ENCODE data around the gene MYOC. TPM values are rescaled to one million over a fixed set of nuclear protein-coding genes. Genes with fewer than 3 reads are reported as not detected.
A peak's percentile ranks its signal among the peaks of the same experiment; 100 is the strongest.
"Not testable (repeated sequence)": the region's sequence is repeated elsewhere in the genome, so short reads cannot be mapped to it uniquely, and the experiment has no call there.

MYOC gene
- total and polyA plus RNA-seq, 8 donors, result 0.19 to 2.3 (median 0.48) TPM; not detected in 2

DNA sequence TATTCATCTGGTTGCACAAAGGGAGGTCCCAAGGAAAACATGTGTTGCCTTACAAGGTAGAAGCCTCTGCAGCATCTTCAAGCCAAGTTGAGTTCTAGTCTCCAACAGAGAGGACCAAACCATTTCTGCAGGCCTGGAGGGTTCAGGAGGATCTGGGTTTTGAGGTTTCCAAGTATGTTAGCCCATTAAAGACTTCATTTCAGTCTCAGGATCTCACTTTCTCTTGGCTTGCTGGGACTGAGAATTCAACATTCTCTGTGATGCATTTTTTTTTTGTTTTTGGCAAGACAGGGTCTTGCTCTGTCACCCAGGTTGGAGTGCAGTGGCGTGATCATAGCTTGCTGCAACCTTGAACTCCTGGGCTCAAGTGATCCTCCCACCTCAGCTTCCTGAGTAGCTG lies 39.2 kb downstream of the MYOC start:
- Histone ChIP-seq H3K27ac (no peak overlapping the region), H3K27me3 (no peaks in the 10 kb centered on the region), H3K4me3 (no peak overlapping the region), H3K4me1 (no peaks in the 10 kb centered on the region), H3K36me3 (no peaks in the 10 kb centered on the region), H3K9me3 (no peaks in the 10 kb centered on the region)
- DNase-seq (no peak), FAIRE-seq (no peak), ATAC-seq (no peak)
- TF ChIP-seq, protein P1, sequence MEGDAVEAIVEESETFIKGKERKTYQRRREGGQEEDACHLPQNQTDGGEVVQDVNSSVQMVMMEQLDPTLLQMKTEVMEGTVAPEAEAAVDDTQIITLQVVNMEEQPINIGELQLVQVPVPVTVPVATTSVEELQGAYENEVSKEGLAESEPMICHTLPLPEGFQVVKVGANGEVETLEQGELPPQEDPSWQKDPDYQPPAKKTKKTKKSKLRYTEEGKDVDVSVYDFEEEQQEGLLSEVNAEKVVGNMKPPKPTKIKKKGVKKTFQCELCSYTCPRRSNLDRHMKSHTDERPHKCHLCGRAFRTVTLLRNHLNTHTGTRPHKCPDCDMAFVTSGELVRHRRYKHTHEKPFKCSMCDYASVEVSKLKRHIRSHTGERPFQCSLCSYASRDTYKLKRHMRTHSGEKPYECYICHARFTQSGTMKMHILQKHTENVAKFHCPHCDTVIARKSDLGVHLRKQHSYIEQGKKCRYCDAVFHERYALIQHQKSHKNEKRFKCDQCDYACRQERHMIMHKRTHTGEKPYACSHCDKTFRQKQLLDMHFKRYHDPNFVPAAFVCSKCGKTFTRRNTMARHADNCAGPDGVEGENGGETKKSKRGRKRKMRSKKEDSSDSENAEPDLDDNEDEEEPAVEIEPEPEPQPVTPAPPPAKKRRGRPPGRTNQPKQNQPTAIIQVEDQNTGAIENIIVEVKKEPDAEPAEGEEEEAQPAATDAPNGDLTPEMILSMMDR (IDR thresholded peaks at IDR 0.05), result no peak
- WGBS, 2 donors, result 91 to 100% methylated on average over 1 of the region's 1 CpG
- intact Hi-C loops (cut with DNase I), result no loop called here

DNA sequence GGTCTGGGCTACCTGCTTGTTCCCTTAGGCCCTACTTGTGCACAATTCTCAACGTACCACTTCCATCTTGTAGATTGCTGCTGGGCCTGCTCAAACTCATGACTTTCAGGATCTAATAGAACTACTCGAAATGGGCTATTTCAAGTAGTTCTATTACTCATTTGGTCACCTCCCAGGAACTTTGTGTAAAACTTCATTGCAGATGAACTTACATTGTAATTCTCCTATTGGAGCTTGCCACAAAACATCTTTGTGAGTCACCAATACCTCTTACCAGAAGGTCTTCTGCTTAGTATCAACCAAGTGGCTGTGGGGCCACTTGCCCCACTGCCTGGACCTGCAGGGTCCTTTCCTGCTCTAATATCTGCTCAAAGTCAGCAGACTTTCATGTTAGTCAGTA lies 41.2 kb downstream of the MYOC start:
- no peak overlapping the region for H3K27ac ChIP-seq
- ATAC-seq (no peak), DNase-seq (no peak), FAIRE-seq (no peak)
- no peaks in the 10 kb centered on the region for H3K36me3 ChIP-seq
- no peaks in the 10 kb centered on the region for H3K9me3 ChIP-seq
- H3K4me1 ChIP-seq, result no peaks in the 10 kb centered on the region
- intact Hi-C loops (cut with DNase I), result no loop called here
- TF ChIP-seq, protein P1 (IDR thresholded peaks at IDR 0.05), result no peak
- 67 to 73% methylated on average over 2 of the region's 2 CpGs for WGBS, 2 donors
- no peak overlapping the region for H3K4me3 ChIP-seq
- H3K27me3 ChIP-seq, result no peaks in the 10 kb centered on the region

DNA sequence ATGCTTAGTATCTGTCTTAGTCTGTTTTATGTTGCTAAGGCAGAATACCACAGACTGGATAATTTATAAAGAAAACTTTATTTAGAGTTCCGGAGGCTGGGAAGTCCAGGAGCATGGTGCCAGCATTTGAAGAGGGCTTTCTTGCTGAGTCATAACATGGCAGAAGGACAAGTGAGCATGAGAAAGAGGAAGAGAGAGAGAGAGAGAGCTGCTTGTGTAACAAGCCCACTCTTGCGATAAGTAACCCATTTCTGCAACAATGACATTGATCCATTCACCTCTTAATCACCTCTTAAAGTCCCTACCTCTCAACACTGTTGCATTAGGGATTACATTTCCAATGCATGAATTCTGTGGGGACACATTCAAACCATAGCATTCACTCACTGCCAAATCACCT lies 42.1 kb downstream of the MYOC start:
- Histone ChIP-seq H3K4me1 (no peaks in the 10 kb centered on the region), H3K9me3 (no peaks in the 10 kb centered on the region), H3K4me3 (no peak overlapping the region), H3K36me3 (no peaks in the 10 kb centered on the region), H3K27ac (no peak overlapping the region), H3K27me3 (no peaks in the 10 kb centered on the region)
- intact Hi-C loops (cut with DNase I), result no loop called here
- WGBS, 2 donors, result 82 to 85% methylated on average over 2 of the region's 2 CpGs
- peak in 1 of 4 donors; percentile 41 for ATAC-seq
- DNase-seq, result no peak
- FAIRE-seq, result no peak
- TF ChIP-seq, protein P1 (IDR thresholded peaks at IDR 0.05), result no peak

DNA sequence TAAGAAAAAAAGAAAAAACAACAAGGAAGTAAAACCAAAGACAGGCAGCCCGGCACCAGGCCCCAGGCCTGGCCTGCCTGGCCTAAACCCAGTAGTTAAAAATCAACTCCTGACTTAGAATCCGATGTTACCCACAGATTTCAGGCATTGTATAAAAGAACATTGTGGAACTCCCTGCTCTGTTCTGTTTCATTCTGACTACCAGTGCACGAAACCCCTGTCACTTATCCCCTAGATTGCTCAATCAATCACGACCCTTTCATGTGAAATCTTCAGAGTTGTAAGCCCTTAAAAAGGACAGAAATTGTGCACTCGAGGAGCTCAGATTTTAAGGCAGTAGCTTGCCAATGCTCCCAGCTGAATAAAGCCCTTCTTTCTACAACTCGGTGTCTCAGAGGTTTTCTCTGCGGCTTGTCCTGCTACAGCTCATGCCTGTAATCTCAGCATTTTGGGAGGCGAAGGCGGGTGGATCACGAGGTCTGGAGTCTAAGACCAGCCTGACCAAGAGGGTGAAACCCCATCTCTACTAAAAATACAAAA lies 46.0 kb downstream of the MYOC start:
- H3K4me1 ChIP-seq, result no peaks in the 10 kb centered on the region
- intact Hi-C loops (cut with DNase I), result no loop called here
- FAIRE-seq (no peak), ATAC-seq (peak in 2 of 4 donors; percentile 30 to 47), DNase-seq (peak in 1 of 6 donors; percentile 14)
- no peaks in the 10 kb centered on the region for H3K36me3 ChIP-seq
- 66 to 67% methylated on average over 10 of the region's 10 CpGs for WGBS, 2 donors
- peak overlapping the region in 3 of 4 donors; percentile 49 to 60 (median 57) for H3K27ac ChIP-seq
- TF ChIP-seq, protein P1 (IDR thresholded peaks at IDR 0.05), result no peak
- H3K27me3 ChIP-seq, result no peaks in the 10 kb centered on the region
- no peaks in the 10 kb centered on the region for H3K9me3 ChIP-seq
- H3K4me3 ChIP-seq, result no peak overlapping the region

DNA sequence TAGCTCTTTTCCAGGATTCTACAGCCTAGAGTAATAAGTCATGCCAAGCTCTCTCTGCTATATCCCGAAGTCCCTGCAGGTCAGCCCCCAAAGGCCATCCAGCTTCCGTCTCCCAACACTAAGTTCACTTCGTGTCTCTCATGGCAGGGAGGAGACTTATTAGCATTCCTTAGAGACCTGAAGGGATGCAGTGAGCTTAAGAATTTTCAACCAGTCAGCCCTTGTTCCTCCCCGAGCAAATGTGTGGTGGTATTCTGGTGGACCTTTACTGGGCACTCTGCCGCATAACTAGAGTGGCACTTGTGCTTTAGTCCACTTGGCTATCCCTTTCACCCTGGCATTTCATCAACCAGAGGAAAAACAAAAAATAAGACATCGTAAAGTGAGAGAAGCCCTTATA lies 49.4 kb downstream of the MYOC start:
- H3K27me3 ChIP-seq; FAIRE-seq; H3K4me3 ChIP-seq; H3K4me1 ChIP-seq; intact Hi-C loops (cut with DNase I); H3K27ac ChIP-seq; H3K36me3 ChIP-seq; H3K9me3 ChIP-seq; ATAC-seq; DNase-seq: not testable (repeated sequence)
- WGBS, 2 donors, result 88 to 94% methylated on average over 6 of the region's 6 CpGs
